Esophagus (tissue), 2 donors: ENCODE data around the gene SULT2A1. TPM values are rescaled to one million over a fixed set of nuclear protein-coding genes. Genes with fewer than 3 reads are reported as not detected.
"Not testable (repeated sequence)": the region's sequence is repeated elsewhere in the genome, so short reads cannot be mapped to it uniquely, and the experiment has no call there.

ENCODE experiments used
- H3K27ac ChIP-seq, 2 donors: one replicate each; pipeline ENCODE4 v1.5.1; 2013; ENCODE audit warnings: low read depth in 2 of 2, mild to moderate bottlenecking in 2 of 2, inconsistent platforms in 1 of 2, low read length in 1 of 2, moderate library complexity in 1 of 2
- H3K27me3 ChIP-seq, 2 donors: one replicate each; pipeline ENCODE4 v1.6.1; 2013; ENCODE audit warnings: low read length in 2 of 2, control low read depth in 1 of 2, mild to moderate bottlenecking in 1 of 2; ENCODE audit not compliant: insufficient read depth in 2 of 2, control insufficient read depth in 1 of 2
- H3K36me3 ChIP-seq, 2 donors: one replicate each; pipeline ENCODE4 v1.6.1; 2013; ENCODE audit warnings: low read length in 1 of 2; ENCODE audit not compliant: control insufficient read depth in 2 of 2, insufficient read depth in 2 of 2
- H3K4me1 ChIP-seq, 2 donors: one replicate each; pipeline ENCODE4 v1.6.1; 2013; ENCODE audit warnings: low read length in 1 of 2; ENCODE audit not compliant: control insufficient read depth in 2 of 2, insufficient read depth in 2 of 2
- H3K4me3 ChIP-seq, 2 donors: one replicate each; pipeline ENCODE4 v1.5.1; 2013; ENCODE audit warnings: low read length in 2 of 2, mild to moderate bottlenecking in 2 of 2, low read depth in 1 of 2, moderate library complexity in 1 of 2
- H3K9me3 ChIP-seq, 2 donors: one replicate each; pipeline ENCODE4 v1.6.1; 2013; ENCODE audit warnings: mild to moderate bottlenecking in 2 of 2, low read depth in 1 of 2, low read length in 1 of 2, moderate library complexity in 1 of 2; ENCODE audit not compliant: control insufficient read depth in 2 of 2, insufficient read depth in 1 of 2
- WGBS, 2 donors: extraction: QIAGEN DNeasy Blood & Tissue Kit; methylation state at CpG; one replicate each; pipeline ENCODE4 v1.1.7; 2013; 5-methylcytosine and 5-hydroxymethylcytosine counted together
- polyA plus RNA-seq, 2 donors: library from polyadenylated mRNA; stranded (reverse); fragments of 200-250 nt; gene quantifications; one replicate each; pipeline ENCODE4 v1.2.3, GENCODE V29; 2013
- donor health status: healthy with polysubstance abuse.
- donor health status: Bipolar disorder and iron deficiency.

The SULT2A1 gene
- polyA plus RNA-seq, 2 donors = 0.02 TPM; not detected in 1

DNA sequence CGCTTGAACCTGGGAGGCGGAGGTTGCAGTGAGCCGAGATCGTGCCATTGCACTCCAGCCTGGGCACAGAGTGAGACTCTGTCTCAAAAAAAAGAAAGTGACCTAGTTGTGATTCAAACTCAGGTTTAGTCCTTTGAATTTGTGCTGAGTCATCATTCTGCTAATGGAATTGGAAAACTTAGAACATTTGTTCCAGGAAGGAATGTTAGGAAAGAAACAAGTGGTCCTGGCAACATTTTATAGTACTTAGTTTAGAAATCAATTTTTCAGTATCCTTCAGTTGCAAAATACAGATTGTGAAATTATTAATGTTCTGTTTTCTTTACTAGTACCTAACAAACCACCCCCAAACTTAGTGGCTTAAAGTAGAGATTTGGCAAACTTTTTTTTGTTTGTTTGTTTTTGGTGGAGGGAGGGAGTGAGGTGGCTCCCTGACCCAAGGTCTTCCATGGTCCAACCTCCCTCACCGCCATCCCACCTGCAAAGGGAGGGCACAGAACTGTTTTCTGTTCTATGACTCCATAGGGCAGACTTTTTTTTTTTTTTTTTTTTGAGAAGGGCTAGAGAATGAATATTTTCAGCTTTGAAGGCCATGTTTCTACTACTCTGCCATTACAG lies 9.2 kb upstream of the SULT2A1 start:
- Histone ChIP-seq H3K27ac (no peak overlapping the region), H3K4me3 (no peak overlapping the region), H3K27me3 (no peaks in the 10 kb centered on the region), H3K9me3 (no peaks in the 10 kb centered on the region), H3K4me1 (no peaks in the 10 kb centered on the region), H3K36me3 (no peaks in the 10 kb centered on the region)
- 88 to 94% methylated on average over 5 of the region's 5 CpGs for WGBS, 2 donors

DNA sequence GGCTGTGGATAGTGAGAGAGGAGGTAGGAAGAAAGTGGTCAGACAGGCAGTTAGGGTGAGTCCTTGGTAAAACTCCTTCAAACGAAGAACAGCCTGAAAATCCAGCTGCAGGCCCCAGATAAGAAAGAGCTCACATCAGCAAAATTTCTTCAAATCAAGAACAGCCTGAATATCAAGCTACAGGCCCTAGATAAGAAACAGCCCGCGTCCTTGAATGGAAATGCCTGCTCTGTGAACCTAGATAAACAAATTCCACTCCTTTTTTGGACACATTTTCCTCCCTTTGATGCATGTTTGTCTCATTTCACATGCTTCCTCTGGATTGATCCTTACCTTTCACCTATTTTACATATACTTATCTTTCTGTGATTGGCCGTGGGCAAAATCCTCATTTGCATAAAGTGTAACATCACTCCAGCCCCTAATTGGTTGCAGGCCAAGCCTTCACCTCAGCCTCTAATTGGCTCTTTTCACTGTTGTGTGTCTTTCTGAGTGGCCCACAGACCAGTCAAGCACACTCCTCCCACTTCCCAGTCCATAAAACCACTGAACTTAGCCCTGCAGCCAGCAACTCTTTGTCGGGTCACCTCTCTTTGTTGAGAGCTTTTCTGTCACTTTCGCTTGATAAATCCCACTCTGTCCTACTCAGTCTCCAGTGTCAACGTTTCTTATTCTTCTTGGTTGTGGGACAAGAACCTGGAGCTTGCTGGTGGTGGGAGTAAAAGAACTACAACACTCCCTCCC lies 6.0 kb upstream of the SULT2A1 start:
- H3K27me3 ChIP-seq = no peaks in the 10 kb centered on the region
- H3K9me3 ChIP-seq = no peaks in the 10 kb centered on the region
- no peaks in the 10 kb centered on the region for H3K36me3 ChIP-seq
- no peak overlapping the region for H3K4me3 ChIP-seq
- H3K4me1 ChIP-seq = no peaks in the 10 kb centered on the region
- 48 to 64% methylated on average over 7 of the region's 7 CpGs for WGBS, 2 donors
- H3K27ac ChIP-seq = no peak overlapping the region

DNA sequence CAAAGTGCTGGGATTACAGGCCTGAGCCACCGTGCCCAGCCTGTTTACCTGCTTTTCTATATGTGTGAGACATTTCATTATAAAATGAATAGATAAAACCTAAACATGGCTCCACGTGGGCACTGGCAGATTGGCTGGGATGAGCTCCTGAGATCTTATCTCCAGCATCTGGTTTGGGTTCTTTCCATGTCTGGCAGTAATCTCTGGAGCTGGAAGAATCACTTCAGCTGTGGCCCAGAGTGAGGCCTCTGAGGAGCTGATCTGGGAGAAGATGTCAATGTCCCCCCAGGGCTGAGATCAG lies 5.5 kb upstream of the SULT2A1 start:
- Histone ChIP-seq H3K9me3 (no peaks in the 10 kb centered on the region), H3K27ac (no peak overlapping the region), H3K4me3 (no peak overlapping the region), H3K27me3 (no peaks in the 10 kb centered on the region), H3K36me3 (no peaks in the 10 kb centered on the region), H3K4me1 (no peaks in the 10 kb centered on the region)
- whole genome bisulfite sequencing, 2 donors = 65 to 66% methylated on average over 2 of the region's 2 CpGs

DNA sequence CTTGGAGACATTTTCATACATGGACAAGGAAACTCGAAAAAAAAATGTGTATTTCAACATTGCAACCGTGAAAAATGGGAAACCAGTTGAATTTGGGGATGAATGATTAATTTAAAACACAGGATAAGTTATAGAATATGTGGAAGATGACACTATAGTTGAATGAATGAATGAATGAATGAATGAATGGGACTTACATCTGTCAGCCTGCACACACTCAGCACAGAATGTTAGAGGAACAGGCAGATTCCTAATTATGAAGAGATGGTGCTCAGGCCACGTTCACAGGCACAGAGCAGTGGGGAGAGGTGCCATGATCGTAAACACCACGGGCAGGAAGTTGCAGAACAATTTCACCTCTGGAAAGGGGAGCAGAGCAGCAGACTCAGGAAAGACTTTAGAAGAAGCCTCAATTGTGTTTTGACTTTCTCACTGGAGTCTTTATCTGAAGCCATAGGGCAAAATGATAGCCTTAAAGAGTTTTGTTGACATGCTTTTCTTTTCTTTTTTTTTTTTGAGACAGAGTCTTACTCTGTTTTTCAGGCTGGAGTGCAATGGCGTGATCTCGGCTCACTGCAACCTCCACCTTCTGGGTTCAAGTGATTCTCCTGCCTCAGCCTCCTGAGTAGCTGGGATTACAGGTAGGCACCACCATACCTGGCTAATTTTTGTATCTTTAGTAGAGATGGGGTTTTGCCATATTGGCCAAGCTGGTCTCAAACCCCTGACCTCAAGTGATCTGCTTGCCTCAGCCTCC lies 4.9 kb upstream of the SULT2A1 start:
- Histone ChIP-seq H3K4me3 (no peak overlapping the region), H3K36me3 (no peaks in the 10 kb centered on the region), H3K27ac (no peak overlapping the region), H3K4me1 (no peaks in the 10 kb centered on the region), H3K27me3 (no peaks in the 10 kb centered on the region), H3K9me3 (no peaks in the 10 kb centered on the region)
- 75 to 76% methylated on average over 7 of the region's 7 CpGs for WGBS, 2 donors

DNA sequence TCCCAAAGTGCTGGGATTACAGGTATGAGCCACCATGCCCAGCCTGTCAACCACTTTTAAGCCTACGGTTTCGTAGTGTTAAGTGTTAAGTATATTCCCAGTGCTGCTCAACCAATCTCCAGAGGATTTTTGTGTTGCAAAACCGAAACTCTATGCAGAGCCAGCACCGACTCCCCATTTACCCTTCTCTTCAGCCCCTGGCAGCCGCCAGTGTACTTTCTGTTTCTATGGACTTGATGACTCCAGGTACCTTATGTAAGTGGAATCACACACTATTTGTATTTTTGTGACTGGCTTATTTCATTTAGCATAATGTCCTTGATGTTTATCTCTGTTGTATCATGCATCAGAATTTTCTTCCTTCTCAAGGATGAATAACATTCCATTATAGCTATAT lies 1.1 kb downstream of the SULT2A1 start:
- Histone ChIP-seq H3K9me3 (no peaks in the 10 kb centered on the region), H3K27me3 (peaks cover 0 to 2% of the 10 kb centered on the region in 2 donors), H3K4me3 (no peak overlapping the region), H3K36me3 (no peaks in the 10 kb centered on the region), H3K4me1 (no peaks in the 10 kb centered on the region), H3K27ac (no peak overlapping the region)
- WGBS, 2 donors = 76 to 82% methylated on average over 5 of the region's 5 CpGs

DNA sequence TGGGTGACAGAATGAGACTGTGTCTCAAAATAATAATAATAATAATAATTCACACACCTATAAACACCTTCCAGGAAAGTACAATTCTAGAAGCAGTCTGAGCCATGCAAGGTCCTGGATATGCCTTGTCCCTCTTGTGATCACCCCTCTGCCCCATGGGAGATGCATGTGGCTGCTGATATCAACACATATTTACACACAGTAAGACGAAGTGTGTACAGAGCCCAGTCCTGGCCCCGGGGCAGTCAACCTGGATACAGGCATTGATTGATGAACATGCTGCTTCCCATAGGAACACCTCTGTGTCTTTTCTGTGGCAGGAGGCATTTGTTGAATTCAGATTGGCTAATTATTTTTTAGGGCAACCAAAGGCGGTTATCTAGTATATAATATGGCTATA lies 3.2 kb downstream of the SULT2A1 start:
- Histone ChIP-seq H3K27ac (no peak overlapping the region), H3K36me3 (no peaks in the 10 kb centered on the region), H3K9me3 (no peaks in the 10 kb centered on the region), H3K4me1 (no peaks in the 10 kb centered on the region), H3K4me3 (no peak overlapping the region), H3K27me3 (peaks cover 0 to 2% of the 10 kb centered on the region in 2 donors)
- 47 to 56% methylated on average over 3 of the region's 3 CpGs for WGBS, 2 donors

DNA sequence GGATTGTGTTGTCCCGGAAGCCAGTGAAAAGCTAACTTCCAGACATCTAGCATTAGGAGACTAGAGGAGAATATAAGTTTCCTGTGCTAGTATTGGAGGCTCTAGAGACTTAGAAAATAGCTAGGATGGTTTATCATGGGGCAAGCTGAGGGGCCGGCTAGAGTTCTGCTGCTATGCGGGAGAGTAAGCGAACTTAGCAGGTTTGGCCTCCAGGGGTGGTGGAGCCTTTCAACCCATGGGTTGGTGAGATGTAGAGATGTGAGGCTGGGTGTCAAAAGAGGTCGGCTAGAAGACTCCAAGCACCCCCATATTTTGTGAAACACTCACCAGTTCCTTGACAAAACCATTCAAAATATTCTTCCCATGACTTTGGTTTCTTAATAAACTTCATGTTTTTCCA lies 4.4 kb downstream of the SULT2A1 start:
- Histone ChIP-seq H3K9me3 (no peaks in the 10 kb centered on the region), H3K36me3 (no peaks in the 10 kb centered on the region), H3K4me3 (no peak overlapping the region), H3K27ac (no peak overlapping the region), H3K4me1 (no peaks in the 10 kb centered on the region), H3K27me3 (peaks cover 0 to 2% of the 10 kb centered on the region in 2 donors)
- WGBS, 2 donors = 66 to 74% methylated on average over 5 of the region's 5 CpGs

DNA sequence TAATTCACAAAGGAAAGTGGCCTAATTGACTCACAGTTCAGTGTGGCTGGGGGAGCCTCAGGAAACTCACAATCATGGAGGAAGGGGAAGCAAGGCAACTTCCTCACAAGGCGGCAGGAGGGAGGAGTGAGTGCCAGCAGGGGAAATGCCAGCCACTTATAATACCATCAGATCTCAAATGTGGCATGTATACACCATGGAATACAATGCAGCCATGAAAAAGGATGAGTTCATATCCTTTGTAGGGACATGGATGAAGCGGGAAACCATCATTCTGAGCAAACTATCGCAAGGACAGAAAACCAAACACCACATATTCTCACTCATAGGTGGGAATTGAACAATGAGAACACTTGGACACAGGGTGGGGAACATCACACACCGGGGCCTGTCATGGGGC lies 6.7 kb downstream of the SULT2A1 start:
- H3K4me1 ChIP-seq, H3K9me3 ChIP-seq, H3K27me3 ChIP-seq, H3K36me3 ChIP-seq, H3K27ac ChIP-seq, H3K4me3 ChIP-seq: not testable (repeated sequence)
- 63 to 76% methylated on average over 3 to 4 of the region's 4 CpGs for WGBS, 2 donors

DNA sequence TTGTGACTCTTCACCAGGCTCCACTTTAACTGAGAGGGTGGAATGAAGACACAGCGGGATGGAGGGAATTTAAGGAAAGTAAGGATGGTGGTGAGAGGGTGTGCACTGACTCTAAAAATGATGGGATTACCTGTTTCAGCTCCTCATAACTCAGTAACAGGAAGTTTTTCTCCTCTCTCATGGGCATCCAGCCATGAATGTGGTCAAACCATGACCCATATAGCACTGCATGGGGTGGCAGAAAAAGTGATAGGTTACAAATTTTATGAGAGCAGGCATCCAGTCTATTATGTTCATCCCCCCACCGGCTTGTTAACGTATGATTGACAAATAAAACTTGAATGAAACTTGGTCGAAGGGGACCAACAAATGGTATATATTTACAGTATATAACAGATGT lies 7.2 kb downstream of the SULT2A1 start:
- Histone ChIP-seq H3K27me3 (no peaks in the 10 kb centered on the region), H3K4me3 (no peak overlapping the region), H3K36me3 (no peaks in the 10 kb centered on the region), H3K9me3 (no peaks in the 10 kb centered on the region), H3K27ac (no peak overlapping the region), H3K4me1 (no peaks in the 10 kb centered on the region)
- 68 to 92% methylated on average over 4 of the region's 4 CpGs for WGBS, 2 donors
